ENCODE data around the gene IL22RA2. TPM values are rescaled to one million over a fixed set of nuclear protein-coding genes. Genes with fewer than 3 reads are reported as not detected.

The IL22RA2 gene
- total RNA-seq, 4 donors from 2014 or later: not detected

- Histone ChIP-seq H3K9me3 (no peaks in the 10 kb centered on the region), H3K27ac (no peak overlapping the region), H3K4me3 (no peak overlapping the region), H3K4me1 (no peaks in the 10 kb centered on the region), H3K27me3 (no peaks in the 10 kb centered on the region), H3K36me3 (no peaks in the 10 kb centered on the region)
- intact Hi-C loops (cut with DNase I; ENCODE audit: low total_unique reads): no loop called here
- TF ChIP-seq CTCF (IDR thresholded peaks at IDR 0.05) (no peak), POLR2A (IDR thresholded peaks at IDR 0.05) (no peak)
- DNase-seq: no peak
These were observed 561 bp downstream of the IL22RA2 start for GRCh38 chr6:137172734-137173431.

DNA sequence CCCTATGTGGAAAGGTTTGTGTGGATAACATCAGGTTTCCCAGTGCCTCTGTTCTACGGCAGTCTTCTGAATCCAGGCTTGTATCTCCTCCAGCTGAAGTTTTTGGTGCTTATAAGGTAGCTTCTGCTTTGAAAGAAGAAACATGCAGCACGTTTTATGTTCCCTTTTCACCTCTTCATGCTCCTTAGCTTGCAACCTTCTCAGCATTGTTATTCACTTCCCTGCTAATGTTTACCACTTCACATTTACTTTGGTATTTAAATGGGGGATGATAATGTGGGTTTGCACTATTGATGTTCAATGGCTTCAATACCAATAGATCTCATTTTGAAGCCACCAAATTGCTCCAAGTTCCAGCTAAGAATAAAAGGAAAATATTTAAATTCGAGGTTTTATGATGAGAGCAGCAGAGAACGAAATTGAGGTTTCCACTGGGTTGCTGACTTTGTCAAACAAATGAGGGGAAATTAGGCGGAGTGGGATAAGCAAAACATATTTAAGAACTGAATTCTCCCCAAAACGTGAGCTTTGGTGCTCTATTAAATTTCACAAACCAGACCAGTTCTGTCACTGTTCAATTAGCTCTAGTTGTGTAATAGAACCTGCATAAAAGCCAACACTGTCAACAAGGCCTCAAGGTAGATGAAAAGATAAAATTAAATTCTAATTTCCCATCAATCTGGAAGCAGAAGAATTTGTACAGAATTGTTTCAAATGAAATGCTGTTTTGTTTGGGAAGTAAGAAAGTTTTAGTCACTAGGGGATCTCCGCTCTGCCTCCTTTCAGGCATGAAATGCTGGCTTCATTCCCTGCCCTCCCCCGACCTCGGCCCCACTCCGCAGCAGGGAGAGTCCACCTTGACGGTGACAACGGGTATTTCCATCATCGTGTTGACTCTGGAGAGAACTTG, 1.4 kb downstream of the IL22RA2 start:
- Histone ChIP-seq H3K27ac (no peak overlapping the region), H3K27me3 (no peaks in the 10 kb centered on the region), H3K36me3 (no peaks in the 10 kb centered on the region), H3K4me3 (no peak overlapping the region), H3K9me3 (no peaks in the 10 kb centered on the region), H3K4me1 (no peaks in the 10 kb centered on the region)
- no peak for DNase-seq
- TF ChIP-seq CTCF (IDR thresholded peaks at IDR 0.05) (no peak), POLR2A (IDR thresholded peaks at IDR 0.05) (no peak)
- intact Hi-C loops (cut with DNase I; ENCODE audit: low total_unique reads): no loop called here

DNA sequence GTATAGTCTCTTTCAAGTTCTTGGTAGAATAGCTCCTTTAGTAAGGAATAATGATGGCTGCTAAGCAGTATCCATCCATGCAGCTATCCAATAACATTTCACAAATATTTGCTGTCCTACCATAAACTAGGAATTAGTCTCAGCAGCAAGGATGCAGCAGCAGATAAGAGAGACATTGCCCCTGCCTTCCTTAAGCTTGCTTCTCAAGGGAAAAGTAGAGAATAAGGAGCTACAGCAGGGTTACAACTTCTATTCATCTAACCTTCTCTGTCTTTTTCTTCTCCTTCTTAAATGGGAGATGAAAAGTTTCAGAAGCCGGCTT, 2.4 kb downstream of the IL22RA2 start:
- H3K27ac ChIP-seq: no peak overlapping the region
- DNase-seq: no peak
- H3K4me3 ChIP-seq: no peak overlapping the region
- H3K36me3 ChIP-seq: no peaks in the 10 kb centered on the region
- no peaks in the 10 kb centered on the region for H3K9me3 ChIP-seq
- no peaks in the 10 kb centered on the region for H3K4me1 ChIP-seq
- no peak for TF ChIP-seq CTCF (IDR thresholded peaks at IDR 0.05)
- no peak for TF ChIP-seq POLR2A (IDR thresholded peaks at IDR 0.05)
- no peaks in the 10 kb centered on the region for H3K27me3 ChIP-seq
- intact Hi-C loops (cut with DNase I; ENCODE audit: low total_unique reads): no loop called here

DNA sequence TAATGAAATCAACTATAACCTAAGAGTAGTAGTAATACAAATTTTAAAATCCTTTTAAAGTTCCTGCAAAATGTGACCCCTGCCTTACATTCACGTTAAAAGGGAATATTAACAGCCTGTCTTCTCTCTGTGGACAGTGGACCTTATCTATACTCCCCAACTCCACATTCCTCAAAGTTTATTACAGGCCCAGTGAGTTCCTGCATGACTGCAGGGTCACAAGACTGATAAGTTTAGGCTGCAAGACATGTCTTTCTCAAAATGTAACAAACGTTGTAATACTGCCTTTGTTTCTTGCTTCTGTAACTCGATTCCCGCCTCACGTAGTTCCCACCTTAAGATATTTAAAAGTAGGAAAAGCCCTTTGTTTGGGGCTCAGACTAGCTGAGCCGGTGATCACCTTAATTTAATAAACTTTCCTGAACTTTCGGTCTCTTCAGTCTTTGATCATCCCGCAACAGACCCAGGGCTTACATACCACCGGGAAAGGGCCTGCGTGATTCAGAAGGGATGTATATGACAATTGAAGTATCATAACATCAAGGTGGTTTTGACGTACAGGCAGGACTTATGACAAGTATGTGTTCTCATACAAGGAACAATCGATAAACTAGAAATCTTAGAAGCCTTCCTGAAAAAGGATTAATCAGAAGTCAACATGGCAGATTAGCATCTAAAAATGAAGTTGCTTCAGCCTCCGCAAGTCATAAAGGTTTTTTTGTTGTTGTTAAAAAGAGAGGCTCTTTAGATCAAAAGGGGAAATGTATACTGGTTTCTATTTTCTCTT, 3.0 kb downstream of the IL22RA2 start:
- no peak for TF ChIP-seq POLR2A (IDR thresholded peaks at IDR 0.05)
- TF ChIP-seq CTCF (IDR thresholded peaks at IDR 0.05): no peak
- H3K27me3 ChIP-seq: no peaks in the 10 kb centered on the region
- intact Hi-C loops (cut with DNase I; ENCODE audit: low total_unique reads): no loop called here
- no peak overlapping the region for H3K27ac ChIP-seq
- no peak overlapping the region for H3K4me3 ChIP-seq
- no peaks in the 10 kb centered on the region for H3K9me3 ChIP-seq
- H3K36me3 ChIP-seq: no peaks in the 10 kb centered on the region
- no peak for DNase-seq
- no peaks in the 10 kb centered on the region for H3K4me1 ChIP-seq

All from uterus (tissue), 4 donors.